HepG2 (cell line): ENCODE data around the gene CTSD. TPM values are rescaled to one million over a fixed set of nuclear protein-coding genes. Genes with fewer than 3 reads are reported as not detected.

Experiments
- ATAC-seq: fragments of 200-7000 bp; cut with Tn5 transposase; 3 replicates; pipeline ENCODE4 v1.9.1; 2020; ENCODE audit warnings: mild to moderate bottlenecking, moderate library complexity
- BruUV-seq: library from RNA; stranded (reverse); fragments of 400-500 nt; replicated peaks from 2 replicates; lab custom pipeline; 2021; lab: Mats Ljungman, UMichigan
- CTCF ChIA-PET: fragments of 300-600 bp; formaldehyde crosslinking; extraction: SDS; loops from one replicate; lab custom pipeline; 2021; ENCODE audit warnings: low total read pairs, inconsistent platforms, low intra/inter-chr PET ratio; lab: Yijun Ruan, JAX
- POLR2A ChIA-PET: fragments of 350-600 bp; sonication (Branson Sonifier 250); formaldehyde crosslinking; loops from one replicate; lab custom pipeline; 2020; ENCODE audit warnings: antibody characterized with exemption, inconsistent platforms; lab: Yijun Ruan, JAX
- DNase-seq: peaks from one replicate; pipeline ENCODE4 v3.0.0-alpha.2; 2015; ENCODE audit warnings: low spot score
- FAIRE-seq: peaks from 3 replicates; lab custom pipeline; 2011; peaks lifted over from hg19 to GRCh38; lab: Jason Lieb, UNC
- H2AFZ ChIP-seq: one replicate; pipeline ENCODE4 v1.6.1; 2011; ENCODE audit warnings: low read length, inconsistent platforms
- H3K27ac ChIP-seq: fragments of 300-600 bp; 3 replicates; pipeline ENCODE4 v1.8.0; 2011; ENCODE audit warnings: mixed run types, mild to moderate bottlenecking, mixed read lengths, low read length, inconsistent platforms; ENCODE audit not compliant: insufficient read depth; ENCODE audit errors: extremely low read length
- H3K27me3 ChIP-seq, 2 experiments: fragments of 200-600 bp in 1 of 2; 2 replicates in 1 of 2; 3 replicates in 1 of 2; pipeline versions ENCODE4 v1.6.0 to v1.8.0; 2011; ENCODE audit warnings: low read length in 2 of 2, mild to moderate bottlenecking in 2 of 2, moderate library complexity in 2 of 2, inconsistent platforms in 1 of 2; ENCODE audit not compliant: insufficient read depth in 2 of 2, control insufficient read depth in 1 of 2
- H3K36me3 ChIP-seq, 2 experiments: fragments of 200-600 bp in 1 of 2; replicated peaks in 1 of 2; 2 replicates in 1 of 2; 3 replicates in 1 of 2; pipeline versions ENCODE4 v1.5.1 to v1.8.0; 2011; ENCODE audit warnings: low read length in 2 of 2, inconsistent platforms in 1 of 2; ENCODE audit not compliant: insufficient read depth in 2 of 2, control insufficient read depth in 1 of 2
- H3K4me1 ChIP-seq: 2 replicates; pipeline ENCODE4 v1.5.1; 2012; ENCODE audit warnings: low read length, inconsistent platforms; ENCODE audit not compliant: insufficient read depth
- H3K4me2 ChIP-seq: 2 replicates; pipeline ENCODE4 v1.6.0; 2011; ENCODE audit warnings: low read depth, low read length, inconsistent platforms
- H3K4me3 ChIP-seq, 3 experiments: fragments of 200-600 bp in 1 of 3; sonication (generic), shearing (Covaris generic) in 1 of 3; replicated peaks in 1 of 3; 2 replicates each; pipeline ENCODE4 v1.5.1; 2011 to 2016; ENCODE audit warnings: low read length in 3 of 3, inconsistent platforms in 2 of 3, low read depth in 2 of 3, mild to moderate bottlenecking in 2 of 3, control low read depth in 1 of 3, mixed read lengths in 1 of 3; ENCODE audit not compliant: insufficient read depth in 1 of 3
- H3K79me2 ChIP-seq: one replicate; pipeline ENCODE4 v1.6.1; 2011; ENCODE audit warnings: low read length, inconsistent platforms; ENCODE audit not compliant: insufficient read depth
- H3K9ac ChIP-seq: 2 replicates; pipeline ENCODE4 v1.6.0; 2011; ENCODE audit warnings: mild to moderate bottlenecking, low read depth, low read length, inconsistent platforms; ENCODE audit not compliant: insufficient read depth
- H3K9me3 ChIP-seq: 2 replicates; pipeline ENCODE4 v1.5.1; 2012; ENCODE audit warnings: mild to moderate bottlenecking, low read length
- H4K20me1 ChIP-seq: 2 replicates; pipeline ENCODE4 v1.6.0; 2011; ENCODE audit warnings: inconsistent platforms, mild to moderate bottlenecking, low read length, moderate library complexity; ENCODE audit not compliant: insufficient read depth
- CEBPG ChIP-seq: IDR thresholded peaks from 2 replicates; pipeline ENCODE4 v1.6.1; 2016
- EHMT2 ChIP-seq: fragments of 200-600 bp; sonication (generic); IDR thresholded peaks from 2 replicates; pipeline ENCODE4 v1.7.0; 2017; ENCODE audit warnings: antibody characterized with exemption, low read depth, low read length, borderline replicate concordance
- IRX3 ChIP-seq: sonication (generic); formaldehyde crosslinking; IDR thresholded peaks from 2 replicates; pipeline ENCODE4 v1.8.1; 2023; ENCODE audit warnings: mild to moderate bottlenecking, low read depth, missing genetic modification reagents, borderline replicate concordance
- KLF13 ChIP-seq: sonication (generic); formaldehyde crosslinking; IDR thresholded peaks from 2 replicates; pipeline ENCODE4 v1.4.0; 2020; ENCODE audit warnings: mild to moderate bottlenecking, missing genetic modification reagents
- KLF15 ChIP-seq: sonication (generic); formaldehyde crosslinking; IDR thresholded peaks from 2 replicates; pipeline ENCODE4 v1.8.1; 2023; ENCODE audit warnings: borderline replicate concordance, mild to moderate bottlenecking, inconsistent platforms, missing genetic modification reagents, mixed read lengths
- SRSF9 ChIP-seq: fragments of 200-400 bp; formaldehyde crosslinking; IDR thresholded peaks from 2 replicates; pipeline ENCODE4 v1.6.1; 2018; ENCODE audit warnings: borderline replicate concordance, mild to moderate bottlenecking, low read depth, low read length; ENCODE audit not compliant: insufficient read depth, poor library complexity, severe bottlenecking
- TMF1 ChIP-seq: sonication (generic); formaldehyde crosslinking; IDR thresholded peaks from 2 replicates; pipeline ENCODE4 v1.8.1; 2022; ENCODE audit warnings: low read depth, missing genetic modification reagents
- ZFP91 ChIP-seq: sonication (generic); formaldehyde crosslinking; IDR thresholded peaks from 2 replicates; pipeline ENCODE4 v1.9.0; 2022; ENCODE audit warnings: missing genetic modification reagents, mild to moderate bottlenecking, borderline replicate concordance
- ZHX1 ChIP-seq: sonication (generic); formaldehyde crosslinking; IDR thresholded peaks from 2 replicates; pipeline ENCODE4 v1.8.1; 2022; ENCODE audit warnings: low read depth, mild to moderate bottlenecking, missing genetic modification reagents
- ZNF382 ChIP-seq: sonication (generic); formaldehyde crosslinking; IDR thresholded peaks from 2 replicates; pipeline ENCODE4 v1.5.0; 2020; ENCODE audit warnings: missing genetic modification reagents, mild to moderate bottlenecking, borderline replicate concordance
- ZNF766 ChIP-seq: sonication (generic); formaldehyde crosslinking; IDR thresholded peaks from 2 replicates; pipeline ENCODE4 v1.5.0; 2020; ENCODE audit warnings: missing genetic modification reagents, borderline replicate concordance
- ZNF816 ChIP-seq: sonication (generic); formaldehyde crosslinking; IDR thresholded peaks from 2 replicates; pipeline ENCODE4 v1.8.0; 2022; ENCODE audit warnings: missing genetic modification reagents, mild to moderate bottlenecking, borderline replicate concordance
- WGBS: methylation state at CpG from one replicate; pipeline ENCODE4 v1.1.6; 2017; ENCODE audit warnings: low lambda C conversion rate; 5-methylcytosine and 5-hydroxymethylcytosine counted together
- in situ Hi-C: cut with HindIII; loops from 2 replicates; pipeline ENCODE4 v1.10.0; 2017; ENCODE audit warnings: low pct_unique_long_range_greater_than_20kb; ENCODE audit not compliant: extremely low pct_ligation_motif_present
- intact Hi-C: fragments of 100-400 bp; cut with micrococcal nuclease; formaldehyde crosslinking; loops from one replicate; pipeline ENCODE4 v1.10.0; 2022; ENCODE audit not compliant: unreplicated experiment
- polyA plus RNA-seq, 8 experiments: library from polyadenylated mRNA; depleted of rRNA in 3 of 8; stranded (reverse) in 7 of 8; unstranded in 1 of 8; fragments of >200 nt; fragmentation: Illumina TruSeq in 4 of 8; extraction: Trizol in 4 of 8; gene quantifications; 2 replicates each; pipeline versions ENCODE4 v1.2.1 to v1.2.3, GENCODE V29; 2011 to 2016; ENCODE audit warnings: low read depth in 4 of 8, missing spikeins in 1 of 8, mixed read lengths in 1 of 8; ENCODE audit not compliant: insufficient read depth in 1 of 8
- total RNA-seq, 5 experiments: library from RNA; depleted of rRNA; stranded (reverse); fragments of >200 nt; fragmentation: Illumina TruSeq; extraction: Trizol; gene quantifications; 2 replicates each; pipeline ENCODE4 v1.2.3, GENCODE V29; 2016; ENCODE audit warnings: low read depth in 1 of 5

Gene CTSD
- total and polyA plus RNA-seq, 2 of the 13 experiments (the other 11 are each of a cell fraction or from before 2014, with no cell fraction given): 143 to 230 TPM

- H3K36me3 ChIP-seq: no peaks in the 10 kb centered on the region
- no TSS peak for BruUV-seq
- peaks cover 14% of the 10 kb centered on the region for H3K4me1 ChIP-seq
- no peak for ATAC-seq
- H3K27ac ChIP-seq: no peak overlapping the region
- intact Hi-C loops: no loop called here
- H3K4me2 ChIP-seq: no peak overlapping the region
- no peaks in the 10 kb centered on the region for H3K9me3 ChIP-seq
- POLR2A ChIA-PET: no interaction called here
- H3K9ac ChIP-seq: no peak overlapping the region
- H2AFZ ChIP-seq: no peak overlapping the region
- no peaks in the 10 kb centered on the region for H4K20me1 ChIP-seq
- CTCF ChIA-PET: no interaction called here
- DNase-seq: no peak
- no peaks in the 10 kb centered on the region for H3K79me2 ChIP-seq
- H3K4me3 ChIP-seq: no peak overlapping the region
- H3K27me3 ChIP-seq: peaks cover 2 to 40% of the 10 kb centered on the region in 2 experiments; a peak in 4 of 5 replicates
- 27% methylated on average over 12 of the region's 12 CpGs for WGBS
- no peak for TF ChIP-seq ZNF766 (CRISPR knock-in tag)
- TF ChIP-seq ZFP91 (CRISPR knock-in tag): no peak
- no peak for TF ChIP-seq SRSF9
- no peak for TF ChIP-seq ZNF382
- TF ChIP-seq KLF15: no peak
- TF ChIP-seq TMF1 (CRISPR knock-in tag): no peak
- no peak for TF ChIP-seq IRX3 (CRISPR knock-in tag)
- TF ChIP-seq ZNF816 (CRISPR knock-in tag): no peak
- no peak for TF ChIP-seq CEBPG (CRISPR knock-in tag)
- no peak for TF ChIP-seq EHMT2
- no peak for TF ChIP-seq ZHX1
- no peak for TF ChIP-seq KLF13 (CRISPR knock-in tag)
- TF ChIP-seq, all 625 proteins: peak for 0
- in situ Hi-C loops: no loop called here
- no peak for FAIRE-seq
Measured at GRCh38 chr11:1774886-1775285, 11.2 kb upstream of the CTSD start.
